Measurements from ENCODE around the gene RNF144B. TPM values are rescaled to one million over a fixed set of nuclear protein-coding genes. Genes with fewer than 3 reads are reported as not detected.

Gene RNF144B
- total RNA-seq, 1 experiment from 2014 or later, result 8.2 TPM

- TF ChIP-seq, protein P1, sequence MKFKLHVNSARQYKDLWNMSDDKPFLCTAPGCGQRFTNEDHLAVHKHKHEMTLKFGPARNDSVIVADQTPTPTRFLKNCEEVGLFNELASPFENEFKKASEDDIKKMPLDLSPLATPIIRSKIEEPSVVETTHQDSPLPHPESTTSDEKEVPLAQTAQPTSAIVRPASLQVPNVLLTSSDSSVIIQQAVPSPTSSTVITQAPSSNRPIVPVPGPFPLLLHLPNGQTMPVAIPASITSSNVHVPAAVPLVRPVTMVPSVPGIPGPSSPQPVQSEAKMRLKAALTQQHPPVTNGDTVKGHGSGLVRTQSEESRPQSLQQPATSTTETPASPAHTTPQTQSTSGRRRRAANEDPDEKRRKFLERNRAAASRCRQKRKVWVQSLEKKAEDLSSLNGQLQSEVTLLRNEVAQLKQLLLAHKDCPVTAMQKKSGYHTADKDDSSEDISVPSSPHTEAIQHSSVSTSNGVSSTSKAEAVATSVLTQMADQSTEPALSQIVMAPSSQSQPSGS (CRISPR knock-in tag; IDR thresholded peaks at IDR 0.05; ENCODE audit: borderline replicate concordance, low read depth), result no peak
- no peak for TF ChIP-seq ESRRA (CRISPR knock-in tag; IDR thresholded peaks at IDR 0.05; ENCODE audit: borderline replicate concordance)
- TF ChIP-seq ZNF317 (CRISPR knock-in tag; IDR thresholded peaks at IDR 0.05; ENCODE audit: borderline replicate concordance, low read depth), result no peak
- TF ChIP-seq ZNF121 (CRISPR knock-in tag; IDR thresholded peaks at IDR 0.05), result no peak
- no peak for TF ChIP-seq NR1H2 (CRISPR knock-in tag; IDR thresholded peaks at IDR 0.05)
- TF ChIP-seq, protein P2, sequence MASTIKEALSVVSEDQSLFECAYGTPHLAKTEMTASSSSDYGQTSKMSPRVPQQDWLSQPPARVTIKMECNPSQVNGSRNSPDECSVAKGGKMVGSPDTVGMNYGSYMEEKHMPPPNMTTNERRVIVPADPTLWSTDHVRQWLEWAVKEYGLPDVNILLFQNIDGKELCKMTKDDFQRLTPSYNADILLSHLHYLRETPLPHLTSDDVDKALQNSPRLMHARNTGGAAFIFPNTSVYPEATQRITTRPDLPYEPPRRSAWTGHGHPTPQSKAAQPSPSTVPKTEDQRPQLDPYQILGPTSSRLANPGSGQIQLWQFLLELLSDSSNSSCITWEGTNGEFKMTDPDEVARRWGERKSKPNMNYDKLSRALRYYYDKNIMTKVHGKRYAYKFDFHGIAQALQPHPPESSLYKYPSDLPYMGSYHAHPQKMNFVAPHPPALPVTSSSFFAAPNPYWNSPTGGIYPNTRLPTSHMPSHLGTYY (CRISPR knock-in tag; IDR thresholded peaks at IDR 0.05), result no peak
- no peak for TF ChIP-seq TCF7 (CRISPR knock-in tag; IDR thresholded peaks at IDR 0.05; ENCODE audit: low read depth)
- no peak for TF ChIP-seq E2F1 (CRISPR knock-in tag; IDR thresholded peaks at IDR 0.05)
- TF ChIP-seq, protein P3, sequence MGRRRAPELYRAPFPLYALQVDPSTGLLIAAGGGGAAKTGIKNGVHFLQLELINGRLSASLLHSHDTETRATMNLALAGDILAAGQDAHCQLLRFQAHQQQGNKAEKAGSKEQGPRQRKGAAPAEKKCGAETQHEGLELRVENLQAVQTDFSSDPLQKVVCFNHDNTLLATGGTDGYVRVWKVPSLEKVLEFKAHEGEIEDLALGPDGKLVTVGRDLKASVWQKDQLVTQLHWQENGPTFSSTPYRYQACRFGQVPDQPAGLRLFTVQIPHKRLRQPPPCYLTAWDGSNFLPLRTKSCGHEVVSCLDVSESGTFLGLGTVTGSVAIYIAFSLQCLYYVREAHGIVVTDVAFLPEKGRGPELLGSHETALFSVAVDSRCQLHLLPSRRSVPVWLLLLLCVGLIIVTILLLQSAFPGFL (CRISPR knock-in tag; IDR thresholded peaks at IDR 0.05; ENCODE audit: borderline replicate concordance), result no peak
- TF ChIP-seq NR3C1 (CRISPR knock-in tag; conservative IDR thresholded peaks at IDR 0.05; ENCODE audit: low read depth), result no peak
- TF ChIP-seq, protein P4, sequence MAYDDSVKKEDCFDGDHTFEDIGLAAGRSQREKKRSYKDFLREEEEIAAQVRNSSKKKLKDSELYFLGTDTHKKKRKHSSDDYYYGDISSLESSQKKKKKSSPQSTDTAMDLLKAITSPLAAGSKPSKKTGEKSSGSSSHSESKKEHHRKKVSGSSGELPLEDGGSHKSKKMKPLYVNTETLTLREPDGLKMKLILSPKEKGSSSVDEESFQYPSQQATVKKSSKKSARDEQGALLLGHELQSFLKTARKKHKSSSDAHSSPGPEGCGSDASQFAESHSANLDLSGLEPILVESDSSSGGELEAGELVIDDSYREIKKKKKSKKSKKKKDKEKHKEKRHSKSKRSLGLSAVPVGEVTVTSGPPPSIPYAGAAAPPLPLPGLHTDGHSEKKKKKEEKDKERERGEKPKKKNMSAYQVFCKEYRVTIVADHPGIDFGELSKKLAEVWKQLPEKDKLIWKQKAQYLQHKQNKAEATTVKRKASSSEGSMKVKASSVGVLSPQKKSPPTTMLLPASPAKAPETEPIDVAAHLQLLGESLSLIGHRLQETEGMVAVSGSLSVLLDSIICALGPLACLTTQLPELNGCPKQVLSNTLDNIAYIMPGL (CRISPR knock-in tag; IDR thresholded peaks at IDR 0.05), result no peak
- no peaks in the 10 kb centered on the region for H3K36me3 Mint-ChIP-seq
- H3K27ac Mint-ChIP-seq, result no peak overlapping the region
- peaks cover 33% of the 10 kb centered on the region for H3K4me1 Mint-ChIP-seq
- POLR2A ChIA-PET, result no interaction called here
- DNase-seq (ENCODE audit: low spot score) (no peak), ATAC-seq (no peak)
- H3K4me3 Mint-ChIP-seq, result no peak overlapping the region
- CTCF ChIA-PET, result no interaction called here
- H3K27me3 Mint-ChIP-seq (ENCODE audit: low read depth), result no peaks in the 10 kb centered on the region
- H3K9me3 Mint-ChIP-seq, result no peaks in the 10 kb centered on the region
These were observed 3.7 kb upstream of the RNF144B start for GRCh38 chr6:18383441-18383840.

GRCh38 chr6:18384621-18385020, 2.5 kb upstream of the RNF144B start:
- no peak overlapping the region for H3K27ac Mint-ChIP-seq
- TF ChIP-seq, protein P2 (CRISPR knock-in tag; IDR thresholded peaks at IDR 0.05), result no peak
- TF ChIP-seq, protein P1 (CRISPR knock-in tag; IDR thresholded peaks at IDR 0.05; ENCODE audit: borderline replicate concordance, low read depth), result no peak
- TF ChIP-seq KAT7 (CRISPR knock-in tag; IDR thresholded peaks at IDR 0.05; ENCODE audit: borderline replicate concordance) (no peak), ESRRA (CRISPR knock-in tag; IDR thresholded peaks at IDR 0.05; ENCODE audit: borderline replicate concordance) (no peak), ZNF263 (CRISPR knock-in tag; IDR thresholded peaks at IDR 0.05; ENCODE audit: low read depth) (no peak)
- TF ChIP-seq, protein P5, sequence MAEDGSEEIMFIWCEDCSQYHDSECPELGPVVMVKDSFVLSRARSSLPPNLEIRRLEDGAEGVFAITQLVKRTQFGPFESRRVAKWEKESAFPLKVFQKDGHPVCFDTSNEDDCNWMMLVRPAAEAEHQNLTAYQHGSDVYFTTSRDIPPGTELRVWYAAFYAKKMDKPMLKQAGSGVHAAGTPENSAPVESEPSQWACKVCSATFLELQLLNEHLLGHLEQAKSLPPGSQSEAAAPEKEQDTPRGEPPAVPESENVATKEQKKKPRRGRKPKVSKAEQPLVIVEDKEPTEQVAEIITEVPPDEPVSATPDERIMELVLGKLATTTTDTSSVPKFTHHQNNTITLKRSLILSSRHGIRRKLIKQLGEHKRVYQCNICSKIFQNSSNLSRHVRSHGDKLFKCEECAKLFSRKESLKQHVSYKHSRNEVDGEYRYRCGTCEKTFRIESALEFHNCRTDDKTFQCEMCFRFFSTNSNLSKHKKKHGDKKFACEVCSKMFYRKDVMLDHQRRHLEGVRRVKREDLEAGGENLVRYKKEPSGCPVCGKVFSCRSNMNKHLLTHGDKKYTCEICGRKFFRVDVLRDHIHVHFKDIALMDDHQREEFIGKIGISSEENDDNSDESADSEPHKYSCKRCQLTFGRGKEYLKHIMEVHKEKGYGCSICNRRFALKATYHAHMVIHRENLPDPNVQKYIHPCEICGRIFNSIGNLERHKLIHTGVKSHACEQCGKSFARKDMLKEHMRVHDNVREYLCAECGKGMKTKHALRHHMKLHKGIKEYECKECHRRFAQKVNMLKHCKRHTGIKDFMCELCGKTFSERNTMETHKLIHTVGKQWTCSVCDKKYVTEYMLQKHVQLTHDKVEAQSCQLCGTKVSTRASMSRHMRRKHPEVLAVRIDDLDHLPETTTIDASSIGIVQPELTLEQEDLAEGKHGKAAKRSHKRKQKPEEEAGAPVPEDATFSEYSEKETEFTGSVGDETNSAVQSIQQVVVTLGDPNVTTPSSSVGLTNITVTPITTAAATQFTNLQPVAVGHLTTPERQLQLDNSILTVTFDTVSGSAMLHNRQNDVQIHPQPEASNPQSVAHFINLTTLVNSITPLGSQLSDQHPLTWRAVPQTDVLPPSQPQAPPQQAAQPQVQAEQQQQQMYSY (CRISPR knock-in tag; IDR thresholded peaks at IDR 0.05), result no peak
- H3K9me3 Mint-ChIP-seq, result no peaks in the 10 kb centered on the region
- ChIA-PET CTCF (no interaction called here), POLR2A (no interaction called here)
- no peak overlapping the region for H3K4me3 Mint-ChIP-seq
- H3K4me1 Mint-ChIP-seq, result peaks cover 40% of the 10 kb centered on the region
- DNase-seq (ENCODE audit: low spot score), result no peak
- H3K27me3 Mint-ChIP-seq (ENCODE audit: low read depth), result no peaks in the 10 kb centered on the region
- no peak for ATAC-seq
- H3K36me3 Mint-ChIP-seq, result no peaks in the 10 kb centered on the region

All from WTC11 (cell line).